Measurements from ENCODE around the gene COL17A1. TPM values are rescaled to one million over a fixed set of nuclear protein-coding genes. Genes with fewer than 3 reads are reported as not detected.
A peak's percentile ranks its signal among the peaks of the same experiment; 100 is the strongest.

The COL17A1 gene
- total RNA-seq, 1 experiment from 2014 or later, result 3.5 TPM

DNA sequence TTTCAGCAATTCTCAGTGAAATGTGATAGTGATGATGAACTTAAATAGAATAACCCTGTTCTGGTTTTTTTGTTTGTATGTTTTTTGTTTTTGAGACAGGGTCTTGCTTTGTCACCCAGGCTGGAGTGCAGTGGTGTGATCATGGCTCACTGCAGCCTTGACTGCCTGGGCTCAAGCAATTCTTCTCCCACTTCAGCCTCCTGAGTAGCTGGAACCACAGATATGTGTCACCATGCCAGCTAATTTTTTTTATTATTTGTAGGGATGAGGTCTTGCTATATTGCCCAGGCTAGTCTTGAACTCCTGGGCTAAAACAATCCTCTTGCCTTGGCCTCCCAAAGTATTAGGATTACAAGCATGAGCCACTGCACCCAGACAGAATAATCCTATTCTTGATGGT, 14.3 kb upstream of the COL17A1 start:
- ChIA-PET POLR2A (interaction anchor here (0.8 to 1.0 kb wide), 2 partner anchors 21 to 22 kb away, joined by 3 read pairs; partner anchors contain the start of gene SFR1), RAD21 (ENCODE audit: low non-redundant PET in 1 of 2, low total read pairs in 2 of 2, uncharacterized antibody in 2 of 2, unreplicated experiment in 2 of 2) (no interaction called here), CTCF (interaction anchor here (1.6 kb wide), 1 partner anchor 22 kb away, joined by 6 read pairs; the partner anchor contains the start of gene SFR1)
- H3K9me2 ChIP-seq (ENCODE audit: insufficient read depth), result no peaks in the 10 kb centered on the region
- no peak for ATAC-seq
- no peak overlapping the region for H3K4me3 ChIP-seq (replicated peaks in 1 of 2; ENCODE audit: low read depth in 1 of 2, low read length in 2 of 2)
- TSS peak; percentile 62 for BruUV-seq (replicated peaks)
- H3K9ac ChIP-seq (ENCODE audit: low read length), result no peak overlapping the region
- DNase-seq (ENCODE audit: low read depth, low spot score), result no peak
- no peaks in the 10 kb centered on the region for H3K79me2 ChIP-seq (ENCODE audit: insufficient read depth, low read length)
- H3K36me3 ChIP-seq (ENCODE audit: control insufficient read depth in 1 of 2, insufficient read depth in 2 of 2, low read length in 2 of 2), result peaks cover 0 to 4% of the 10 kb centered on the region in 2 experiments; a peak in 1 of 4 replicates
- intact Hi-C loops (cut with micrococcal nuclease), result no loop called here
- H3K27me3 ChIP-seq (ENCODE audit: insufficient read depth, low read length), result no peaks in the 10 kb centered on the region
- TF ChIP-seq TCF7L2 (IDR thresholded peaks at IDR 0.05; ENCODE audit: borderline replicate concordance, extremely low read depth, insufficient read depth, insufficient read length), result no peak
- no peak for TF ChIP-seq RAD21 (IDR thresholded peaks at IDR 0.05; ENCODE audit: low read depth)
- no peak for TF ChIP-seq SIN3A (IDR thresholded peaks at IDR 0.05; ENCODE audit: low read depth)
- no peak for TF ChIP-seq SP1 (IDR thresholded peaks at IDR 0.05; ENCODE audit: low read depth)
- TF ChIP-seq FOSL1 (IDR thresholded peaks at IDR 0.05; ENCODE audit: low read depth), result no peak
- no peak for TF ChIP-seq ELF1 (IDR thresholded peaks at IDR 0.05; ENCODE audit: borderline replicate concordance, low read depth)
- no peak for TF ChIP-seq EGR1 (IDR thresholded peaks at IDR 0.05; ENCODE audit: low read depth)
- TF ChIP-seq, protein P1, sequence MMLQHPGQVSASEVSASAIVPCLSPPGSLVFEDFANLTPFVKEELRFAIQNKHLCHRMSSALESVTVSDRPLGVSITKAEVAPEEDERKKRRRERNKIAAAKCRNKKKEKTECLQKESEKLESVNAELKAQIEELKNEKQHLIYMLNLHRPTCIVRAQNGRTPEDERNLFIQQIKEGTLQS (IDR thresholded peaks at IDR 0.05), result no peak
- no peak for TF ChIP-seq POLR2A (IDR thresholded peaks at IDR 0.05; ENCODE audit: borderline replicate concordance, extremely low read depth, insufficient read depth, insufficient read length)
- TF ChIP-seq, protein P2, sequence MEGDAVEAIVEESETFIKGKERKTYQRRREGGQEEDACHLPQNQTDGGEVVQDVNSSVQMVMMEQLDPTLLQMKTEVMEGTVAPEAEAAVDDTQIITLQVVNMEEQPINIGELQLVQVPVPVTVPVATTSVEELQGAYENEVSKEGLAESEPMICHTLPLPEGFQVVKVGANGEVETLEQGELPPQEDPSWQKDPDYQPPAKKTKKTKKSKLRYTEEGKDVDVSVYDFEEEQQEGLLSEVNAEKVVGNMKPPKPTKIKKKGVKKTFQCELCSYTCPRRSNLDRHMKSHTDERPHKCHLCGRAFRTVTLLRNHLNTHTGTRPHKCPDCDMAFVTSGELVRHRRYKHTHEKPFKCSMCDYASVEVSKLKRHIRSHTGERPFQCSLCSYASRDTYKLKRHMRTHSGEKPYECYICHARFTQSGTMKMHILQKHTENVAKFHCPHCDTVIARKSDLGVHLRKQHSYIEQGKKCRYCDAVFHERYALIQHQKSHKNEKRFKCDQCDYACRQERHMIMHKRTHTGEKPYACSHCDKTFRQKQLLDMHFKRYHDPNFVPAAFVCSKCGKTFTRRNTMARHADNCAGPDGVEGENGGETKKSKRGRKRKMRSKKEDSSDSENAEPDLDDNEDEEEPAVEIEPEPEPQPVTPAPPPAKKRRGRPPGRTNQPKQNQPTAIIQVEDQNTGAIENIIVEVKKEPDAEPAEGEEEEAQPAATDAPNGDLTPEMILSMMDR (IDR thresholded peaks at IDR 0.05 in 2 of 3, conservative IDR thresholded peaks at IDR 0.05 in 1 of 3; ENCODE audit: borderline replicate concordance in 1 of 3, insufficient read depth in 1 of 3, low read depth in 2 of 3, low read length in 2 of 3), result no peak
- TF ChIP-seq ZNF274 (IDR thresholded peaks at IDR 0.05; ENCODE audit: low read depth, low read length), result no peak
- TF ChIP-seq YY1 (IDR thresholded peaks at IDR 0.05; ENCODE audit: extremely low read depth, insufficient replicate concordance, low read depth, low read length), result no peak
- TF ChIP-seq POLR2AphosphoS5 (IDR thresholded peaks at IDR 0.05; ENCODE audit: low read depth, low read length), result no peak
- TF ChIP-seq, protein P3, sequence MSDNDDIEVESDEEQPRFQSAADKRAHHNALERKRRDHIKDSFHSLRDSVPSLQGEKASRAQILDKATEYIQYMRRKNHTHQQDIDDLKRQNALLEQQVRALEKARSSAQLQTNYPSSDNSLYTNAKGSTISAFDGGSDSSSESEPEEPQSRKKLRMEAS (IDR thresholded peaks at IDR 0.05), result no peak
- TF ChIP-seq, protein P4, sequence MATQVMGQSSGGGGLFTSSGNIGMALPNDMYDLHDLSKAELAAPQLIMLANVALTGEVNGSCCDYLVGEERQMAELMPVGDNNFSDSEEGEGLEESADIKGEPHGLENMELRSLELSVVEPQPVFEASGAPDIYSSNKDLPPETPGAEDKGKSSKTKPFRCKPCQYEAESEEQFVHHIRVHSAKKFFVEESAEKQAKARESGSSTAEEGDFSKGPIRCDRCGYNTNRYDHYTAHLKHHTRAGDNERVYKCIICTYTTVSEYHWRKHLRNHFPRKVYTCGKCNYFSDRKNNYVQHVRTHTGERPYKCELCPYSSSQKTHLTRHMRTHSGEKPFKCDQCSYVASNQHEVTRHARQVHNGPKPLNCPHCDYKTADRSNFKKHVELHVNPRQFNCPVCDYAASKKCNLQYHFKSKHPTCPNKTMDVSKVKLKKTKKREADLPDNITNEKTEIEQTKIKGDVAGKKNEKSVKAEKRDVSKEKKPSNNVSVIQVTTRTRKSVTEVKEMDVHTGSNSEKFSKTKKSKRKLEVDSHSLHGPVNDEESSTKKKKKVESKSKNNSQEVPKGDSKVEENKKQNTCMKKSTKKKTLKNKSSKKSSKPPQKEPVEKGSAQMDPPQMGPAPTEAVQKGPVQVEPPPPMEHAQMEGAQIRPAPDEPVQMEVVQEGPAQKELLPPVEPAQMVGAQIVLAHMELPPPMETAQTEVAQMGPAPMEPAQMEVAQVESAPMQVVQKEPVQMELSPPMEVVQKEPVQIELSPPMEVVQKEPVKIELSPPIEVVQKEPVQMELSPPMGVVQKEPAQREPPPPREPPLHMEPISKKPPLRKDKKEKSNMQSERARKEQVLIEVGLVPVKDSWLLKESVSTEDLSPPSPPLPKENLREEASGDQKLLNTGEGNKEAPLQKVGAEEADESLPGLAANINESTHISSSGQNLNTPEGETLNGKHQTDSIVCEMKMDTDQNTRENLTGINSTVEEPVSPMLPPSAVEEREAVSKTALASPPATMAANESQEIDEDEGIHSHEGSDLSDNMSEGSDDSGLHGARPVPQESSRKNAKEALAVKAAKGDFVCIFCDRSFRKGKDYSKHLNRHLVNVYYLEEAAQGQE (IDR thresholded peaks at IDR 0.05; ENCODE audit: low read depth), result no peak
- TF ChIP-seq, protein P5, sequence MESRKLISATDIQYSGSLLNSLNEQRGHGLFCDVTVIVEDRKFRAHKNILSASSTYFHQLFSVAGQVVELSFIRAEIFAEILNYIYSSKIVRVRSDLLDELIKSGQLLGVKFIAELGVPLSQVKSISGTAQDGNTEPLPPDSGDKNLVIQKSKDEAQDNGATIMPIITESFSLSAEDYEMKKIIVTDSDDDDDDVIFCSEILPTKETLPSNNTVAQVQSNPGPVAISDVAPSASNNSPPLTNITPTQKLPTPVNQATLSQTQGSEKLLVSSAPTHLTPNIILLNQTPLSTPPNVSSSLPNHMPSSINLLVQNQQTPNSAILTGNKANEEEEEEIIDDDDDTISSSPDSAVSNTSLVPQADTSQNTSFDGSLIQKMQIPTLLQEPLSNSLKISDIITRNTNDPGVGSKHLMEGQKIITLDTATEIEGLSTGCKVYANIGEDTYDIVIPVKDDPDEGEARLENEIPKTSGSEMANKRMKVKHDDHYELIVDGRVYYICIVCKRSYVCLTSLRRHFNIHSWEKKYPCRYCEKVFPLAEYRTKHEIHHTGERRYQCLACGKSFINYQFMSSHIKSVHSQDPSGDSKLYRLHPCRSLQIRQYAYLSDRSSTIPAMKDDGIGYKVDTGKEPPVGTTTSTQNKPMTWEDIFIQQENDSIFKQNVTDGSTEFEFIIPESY (IDR thresholded peaks at IDR 0.05; ENCODE audit: extremely low read depth, insufficient replicate concordance, low read length), result no peak
- no peak for TF ChIP-seq CEBPB (IDR thresholded peaks at IDR 0.05; ENCODE audit: low read depth)
- H3K9me3 ChIP-seq (ENCODE audit: control insufficient read depth in 1 of 2, insufficient read depth in 1 of 2, low read depth in 1 of 2, low read length in 2 of 2), result no peaks in the 10 kb centered on the region
- H3K4me1 ChIP-seq (ENCODE audit: control insufficient read depth in 1 of 2, insufficient read depth in 2 of 2, low read length in 2 of 2), result peaks cover 0 to 21% of the 10 kb centered on the region in 2 experiments; a peak in 2 of 4 replicates
- H4K20me1 ChIP-seq (ENCODE audit: insufficient read depth), result no peaks in the 10 kb centered on the region
- H2AFZ ChIP-seq (ENCODE audit: low read depth, low read length, poor library complexity, severe bottlenecking), result peak overlapping the region; percentile 61
- H3K27ac ChIP-seq (ENCODE audit: low read depth, low read length), result no peak overlapping the region
- no peak overlapping the region for H3K4me2 ChIP-seq (ENCODE audit: low read length)
